HEK293 (cell line): ENCODE results near the gene SYNGR1.

Source experiments
- CTCF ChIA-PET: fragments of 350-600 bp; formaldehyde crosslinking; extraction: SDS; loops from one replicate; lab custom pipeline; 2021; ENCODE audit warnings: antibody characterized with exemption; lab: Yijun Ruan, JAX
- POLR2A ChIA-PET: fragments of 300-600 bp; formaldehyde crosslinking; extraction: SDS; loops from one replicate; lab custom pipeline; 2020; ENCODE audit warnings: antibody characterized with exemption, inconsistent platforms; lab: Yijun Ruan, JAX
- H3K27ac ChIP-seq: fragments of 200-500 bp; sonication (Bioruptor generic); 2 replicates; pipeline ENCODE4 v1.5.1; 2014; ENCODE audit warnings: low read depth, low read length, control low read depth, inconsistent platforms; ENCODE audit errors: extremely low read depth
- H3K36me3 ChIP-seq, 2 experiments: fragments of 200-500 bp in 1 of 2; sonication (Bioruptor generic) in 1 of 2; 1 replicate in 1 of 2; 2 replicates in 1 of 2; pipeline ENCODE4 v1.5.1; 2014 to 2017; ENCODE audit warnings: inconsistent platforms in 2 of 2, low read length in 2 of 2; ENCODE audit not compliant: control insufficient read depth in 2 of 2, insufficient read depth in 1 of 2
- H3K4me1 ChIP-seq: fragments of 200-500 bp; sonication (Bioruptor generic); 2 replicates; pipeline ENCODE4 v1.5.1; 2014; ENCODE audit warnings: mild to moderate bottlenecking, low read length, inconsistent platforms; ENCODE audit not compliant: control insufficient read depth, insufficient read depth
- H3K4me3 ChIP-seq: 2 replicates; pipeline ENCODE4 v1.5.1; 2011; ENCODE audit warnings: low read depth, mild to moderate bottlenecking, control low read depth, low read length, moderate library complexity
- H3K9me3 ChIP-seq: fragments of 200-500 bp; sonication (Bioruptor generic); 2 replicates; pipeline ENCODE4 v1.5.1; 2014; ENCODE audit warnings: low read depth, low read length, inconsistent platforms; ENCODE audit not compliant: control insufficient read depth, insufficient read depth
- BCL11B ChIP-seq: fragments of 450-650 bp; formaldehyde crosslinking; IDR thresholded peaks from 2 replicates; pipeline ENCODE4 v1.5.1; 2016; ENCODE audit warnings: low read depth, missing biosample characterization, missing genetic modification characterization
- ELK4 ChIP-seq: IDR thresholded peaks from 2 replicates; pipeline ENCODE4 v1.6.1; 2011; ENCODE audit warnings: mild to moderate bottlenecking, low read depth, low read length, borderline replicate concordance
- GLI4 ChIP-seq: fragments of 450-650 bp; formaldehyde crosslinking; IDR thresholded peaks from 2 replicates; pipeline ENCODE4 v1.5.1; 2016; ENCODE audit warnings: missing biosample characterization, missing genetic modification characterization
- GLIS1 ChIP-seq: fragments of 450-650 bp; formaldehyde crosslinking; IDR thresholded peaks from 2 replicates; pipeline ENCODE4 v1.5.1; 2016; ENCODE audit warnings: missing biosample characterization, missing genetic modification characterization
- HOXD13 ChIP-seq: sonication (generic); formaldehyde crosslinking; IDR thresholded peaks from 2 replicates; pipeline ENCODE4 v1.8.0; 2022; ENCODE audit warnings: missing genetic modification reagents, borderline replicate concordance
- IKZF3 ChIP-seq: fragments of 450-650 bp; IDR thresholded peaks from 2 replicates; pipeline ENCODE4 v1.5.0; 2018; ENCODE audit warnings: missing biosample characterization, mild to moderate bottlenecking, missing genetic modification characterization, moderate library complexity
- MEIS1 ChIP-seq: sonication (generic); formaldehyde crosslinking; IDR thresholded peaks from 2 replicates; pipeline ENCODE4 v1.8.1; 2022; ENCODE audit warnings: missing genetic modification reagents, mild to moderate bottlenecking, borderline replicate concordance
- MYNN ChIP-seq: fragments of 450-650 bp; formaldehyde crosslinking; IDR thresholded peaks from 2 replicates; pipeline ENCODE4 v1.5.1; 2016; ENCODE audit warnings: missing biosample characterization, missing genetic modification characterization, borderline replicate concordance
- MZF1 ChIP-seq: fragments of 450-650 bp; formaldehyde crosslinking; IDR thresholded peaks from 2 replicates; pipeline ENCODE4 v1.5.1; 2017; ENCODE audit warnings: missing biosample characterization, missing genetic modification characterization, borderline replicate concordance
- REST ChIP-seq: fragments of 450-650 bp; formaldehyde crosslinking; IDR thresholded peaks from 2 replicates; pipeline ENCODE4 v1.5.1; 2016; ENCODE audit warnings: missing biosample characterization, missing genetic modification characterization
- SCRT2 ChIP-seq: fragments of 450-650 bp; formaldehyde crosslinking; IDR thresholded peaks from 2 replicates; pipeline ENCODE4 v1.5.1; 2016; ENCODE audit warnings: missing biosample characterization, missing genetic modification characterization
- SETDB1 ChIP-seq: IDR thresholded peaks from one replicate; pipeline ENCODE4 v1.6.1; 2017; ENCODE audit warnings: mild to moderate bottlenecking, low read length, moderate library complexity, mixed read lengths; ENCODE audit not compliant: insufficient read length
- ZBTB17 ChIP-seq: fragments of 450-650 bp; formaldehyde crosslinking; IDR thresholded peaks from 2 replicates; pipeline ENCODE4 v1.5.1; 2016; ENCODE audit warnings: missing biosample characterization, missing genetic modification characterization
- ZFHX2 ChIP-seq: fragments of 450-650 bp; formaldehyde crosslinking; conservative IDR thresholded peaks from 2 replicates; pipeline ENCODE4 v1.5.1; 2016; ENCODE audit warnings: missing biosample characterization, missing genetic modification characterization
- ZNF140 ChIP-seq: fragments of 450-650 bp; formaldehyde crosslinking; IDR thresholded peaks from 2 replicates; pipeline ENCODE4 v1.5.1; 2016; ENCODE audit warnings: missing biosample characterization, missing genetic modification characterization
- ZNF202 ChIP-seq: fragments of 450-650 bp; formaldehyde crosslinking; IDR thresholded peaks from 2 replicates; pipeline ENCODE4 v1.5.1; 2016; ENCODE audit warnings: missing biosample characterization, missing genetic modification characterization, borderline replicate concordance
- ZNF24 ChIP-seq: fragments of 450-650 bp; formaldehyde crosslinking; IDR thresholded peaks from 2 replicates; pipeline ENCODE4 v1.5.1; 2016; ENCODE audit warnings: missing biosample characterization, missing genetic modification characterization
- ZNF311 ChIP-seq: fragments of 450-650 bp; formaldehyde crosslinking; IDR thresholded peaks from 2 replicates; pipeline ENCODE4 v1.5.1; 2017; ENCODE audit warnings: missing biosample characterization, missing genetic modification characterization, borderline replicate concordance
- ZNF48 ChIP-seq: fragments of 450-650 bp; formaldehyde crosslinking; IDR thresholded peaks from 2 replicates; pipeline ENCODE4 v1.5.1; 2016; ENCODE audit warnings: missing biosample characterization, missing genetic modification characterization
- ZNF561 ChIP-seq: fragments of 450-650 bp; IDR thresholded peaks from 2 replicates; pipeline ENCODE4 v1.5.1; 2018; ENCODE audit warnings: missing biosample characterization, missing genetic modification characterization, borderline replicate concordance
- ZNF629 ChIP-seq: fragments of 450-650 bp; formaldehyde crosslinking; IDR thresholded peaks from 2 replicates; pipeline ENCODE4 v1.5.1; 2017; ENCODE audit warnings: missing biosample characterization, missing genetic modification characterization
- ZNF654 ChIP-seq: fragments of 450-650 bp; formaldehyde crosslinking; IDR thresholded peaks from 2 replicates; pipeline ENCODE4 v1.5.1; 2016; ENCODE audit warnings: low read depth, missing biosample characterization, missing genetic modification characterization
- ZNF776 ChIP-seq: fragments of 450-650 bp; formaldehyde crosslinking; IDR thresholded peaks from 2 replicates; pipeline ENCODE4 v1.5.0; 2017; ENCODE audit warnings: missing biosample characterization, missing genetic modification characterization, borderline replicate concordance
- ZNF830 ChIP-seq: fragments of 450-650 bp; IDR thresholded peaks from 2 replicates; pipeline ENCODE4 v1.5.0; 2018; ENCODE audit warnings: missing biosample characterization, missing genetic modification characterization, low read depth, mild to moderate bottlenecking, moderate library complexity
- TF ChIP-seq, protein P1 (sequence below): fragments of 450-650 bp; IDR thresholded peaks from 2 replicates; pipeline ENCODE4 v1.5.1; 2018; ENCODE audit warnings: missing biosample characterization, mild to moderate bottlenecking, missing genetic modification characterization
- TF ChIP-seq, protein P2 (sequence below): fragments of 450-650 bp; formaldehyde crosslinking; IDR thresholded peaks from 2 replicates; pipeline ENCODE4 v1.5.1; 2016; ENCODE audit warnings: missing biosample characterization, missing genetic modification characterization

Gene SYNGR1

GRCh38 chr22:39309881-39310714 is 39.7 kb upstream of the SYNGR1 start (continued):
- TF ChIP-seq MYNN: no peak
- TF ChIP-seq ZNF561 (tag by site-specific recombination): no peak
- TF ChIP-seq ZNF140 (tag by site-specific recombination): no peak
- no peak for TF ChIP-seq ZBTB17 (tag by site-specific recombination)
- TF ChIP-seq MEIS1: no peak
- no peak for TF ChIP-seq ELK4
- TF ChIP-seq, protein P1, sequence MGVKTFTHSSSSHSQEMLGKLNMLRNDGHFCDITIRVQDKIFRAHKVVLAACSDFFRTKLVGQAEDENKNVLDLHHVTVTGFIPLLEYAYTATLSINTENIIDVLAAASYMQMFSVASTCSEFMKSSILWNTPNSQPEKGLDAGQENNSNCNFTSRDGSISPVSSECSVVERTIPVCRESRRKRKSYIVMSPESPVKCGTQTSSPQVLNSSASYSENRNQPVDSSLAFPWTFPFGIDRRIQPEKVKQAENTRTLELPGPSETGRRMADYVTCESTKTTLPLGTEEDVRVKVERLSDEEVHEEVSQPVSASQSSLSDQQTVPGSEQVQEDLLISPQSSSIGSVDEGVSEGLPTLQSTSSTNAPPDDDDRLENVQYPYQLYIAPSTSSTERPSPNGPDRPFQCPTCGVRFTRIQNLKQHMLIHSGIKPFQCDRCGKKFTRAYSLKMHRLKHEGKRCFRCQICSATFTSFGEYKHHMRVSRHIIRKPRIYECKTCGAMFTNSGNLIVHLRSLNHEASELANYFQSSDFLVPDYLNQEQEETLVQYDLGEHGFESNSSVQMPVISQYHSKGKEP (tag by site-specific recombination): peak; percentile 61; the same call in 1 of the 2 replicates
- TF ChIP-seq ZNF202 (tag by site-specific recombination): no peak
- TF ChIP-seq ZNF654: no peak
- TF ChIP-seq GLIS1 (tag by site-specific recombination): peak; percentile 77
- no peak for TF ChIP-seq ZNF311
- no peak for TF ChIP-seq GLI4 (tag by site-specific recombination)
- no peak for TF ChIP-seq ZNF776 (tag by site-specific recombination)
- TF ChIP-seq ZNF24 (tag by site-specific recombination): no peak
- no peak for TF ChIP-seq ZNF629 (tag by site-specific recombination)

DNA sequence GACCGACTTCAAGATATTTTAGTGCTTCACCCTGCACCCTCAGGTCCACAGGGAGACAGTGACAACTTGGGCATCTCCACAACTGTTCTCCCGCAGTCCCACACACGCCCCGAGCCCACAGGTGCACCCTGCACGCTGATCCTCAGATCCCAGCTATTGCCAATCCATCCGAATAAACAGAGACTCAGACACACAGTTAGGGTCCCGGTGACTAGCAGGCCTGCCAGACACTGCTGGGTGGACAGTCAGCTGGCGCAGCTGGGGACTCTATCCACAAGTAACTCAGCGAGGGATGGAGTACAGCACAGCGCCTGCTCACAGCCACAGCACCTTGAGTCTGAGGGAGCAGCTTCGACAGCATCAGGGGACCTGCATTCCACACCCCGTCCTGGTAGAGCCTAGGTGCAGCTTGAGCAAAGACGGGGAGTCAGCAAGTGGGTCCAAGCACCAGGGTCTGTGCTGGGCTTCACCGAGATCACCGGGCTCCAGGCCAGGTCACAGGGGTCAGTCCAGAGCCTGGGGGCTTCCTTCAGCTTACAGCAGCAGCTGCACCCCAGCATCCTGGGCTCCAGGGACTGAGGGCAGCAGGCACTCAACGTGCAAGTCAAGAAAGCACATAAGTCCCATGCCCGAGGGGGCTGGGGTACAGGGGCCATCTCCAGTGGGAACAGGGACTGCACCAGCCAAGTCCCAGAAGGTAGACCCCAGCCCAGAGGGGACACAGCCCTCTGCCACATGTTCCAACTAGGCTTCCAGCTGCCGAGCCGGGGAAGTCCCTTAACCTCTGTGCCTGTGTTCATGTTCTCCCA is 38.0 kb upstream of the SYNGR1 start:
- no peak overlapping the region for H3K27ac ChIP-seq
- no peak overlapping the region for H3K4me3 ChIP-seq
- H3K36me3 ChIP-seq: peaks cover 21 to 69% of the 10 kb centered on the region in 2 experiments
- ChIA-PET CTCF (interaction anchor here (0.6 to 2.9 kb wide), 38 partner anchors 8 to 442 kb away, joined by 3 to 48 read pairs (median 4); partner anchors contain the start of genes APOBEC3B, PDGFB and RPL3), POLR2A (interaction anchor here (0.5 to 4.7 kb wide), 40 partner anchors 7 to 388 kb away, joined by 3 to 93 read pairs (median 5); partner anchors contain the start of genes ATF4, CBX7, MIEF1 and PDGFB)
- no peaks in the 10 kb centered on the region for H3K4me1 ChIP-seq
- no peaks in the 10 kb centered on the region for H3K9me3 ChIP-seq
- peak; percentile 30; the same call in 1 of the 2 replicates for TF ChIP-seq BCL11B (tag by site-specific recombination)
- TF ChIP-seq REST (tag by site-specific recombination): 0 out of 2 replicates have a peak, but pooled peaks have one; percentile 5
- no peak for TF ChIP-seq ZFHX2
- TF ChIP-seq MZF1: peak; percentile 20; the same call in 1 of the 2 replicates
- TF ChIP-seq IKZF3: peak; percentile 6; the same call in 1 of the 2 replicates
- TF ChIP-seq, protein P2, sequence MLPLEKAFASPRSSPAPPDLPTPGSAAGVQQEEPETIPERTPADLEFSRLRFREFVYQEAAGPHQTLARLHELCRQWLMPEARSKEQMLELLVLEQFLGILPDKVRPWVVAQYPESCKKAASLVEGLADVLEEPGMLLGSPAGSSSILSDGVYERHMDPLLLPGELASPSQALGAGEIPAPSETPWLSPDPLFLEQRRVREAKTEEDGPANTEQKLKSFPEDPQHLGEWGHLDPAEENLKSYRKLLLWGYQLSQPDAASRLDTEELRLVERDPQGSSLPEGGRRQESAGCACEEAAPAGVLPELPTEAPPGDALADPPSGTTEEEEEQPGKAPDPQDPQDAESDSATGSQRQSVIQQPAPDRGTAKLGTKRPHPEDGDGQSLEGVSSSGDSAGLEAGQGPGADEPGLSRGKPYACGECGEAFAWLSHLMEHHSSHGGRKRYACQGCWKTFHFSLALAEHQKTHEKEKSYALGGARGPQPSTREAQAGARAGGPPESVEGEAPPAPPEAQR (tag by site-specific recombination): no peak
- no peak for TF ChIP-seq ZNF830 (tag by site-specific recombination)
- no peak for TF ChIP-seq ZNF48
- no peak for TF ChIP-seq HOXD13 (CRISPR knock-in tag)
- no peak; the same call in 1 of the 2 replicates for TF ChIP-seq SCRT2 (tag by site-specific recombination)
- no peak for TF ChIP-seq SETDB1
